IMR-90 (cell line): ENCODE measurements around the gene RNF217. TPM values are rescaled to one million over a fixed set of nuclear protein-coding genes. Genes with fewer than 3 reads are reported as not detected.

Source experiments
- ATAC-seq: fragments of 200-7000 bp; cut with Tn5 transposase; 2 replicates; pipeline ENCODE4 v1.9.1; 2020; ENCODE audit warnings: low read depth, mild to moderate bottlenecking, moderate library complexity
- BruUV-seq: library from RNA; stranded (reverse); fragments of 400-500 nt; replicated peaks from 2 replicates; lab custom pipeline; 2021; lab: Mats Ljungman, UMichigan
- CTCF ChIA-PET: fragments of 300-600 bp; formaldehyde crosslinking; extraction: SDS; loops from one replicate; lab custom pipeline; 2021; ENCODE audit warnings: antibody characterized with exemption; lab: Yijun Ruan, JAX
- POLR2A ChIA-PET: fragments of 300-600 bp; sonication (Branson Sonifier 250); formaldehyde crosslinking; loops from one replicate; lab custom pipeline; 2022; ENCODE audit warnings: antibody characterized with exemption; ENCODE audit not compliant: unreplicated experiment; lab: Charles Lee
- DNase-seq: peaks from one replicate; pipeline ENCODE4 v3.0.0; 2013
- H2AFZ ChIP-seq: replicated peaks from 2 replicates; pipeline ENCODE3; 2013; ENCODE audit warnings: low read length, mild to moderate bottlenecking; ENCODE audit not compliant: poor library complexity
- H2AK5ac ChIP-seq: 2 replicates; pipeline ENCODE4 v1.6.1; 2013; ENCODE audit warnings: low read depth, low read length, inconsistent platforms
- H2AK9ac ChIP-seq: replicated peaks from 2 replicates; pipeline ENCODE3; 2013; ENCODE audit warnings: mild to moderate bottlenecking, low read depth, low read length, moderate library complexity; ENCODE audit not compliant: poor library complexity
- H2BK120ac ChIP-seq: 2 replicates; pipeline ENCODE4 v1.6.1; 2013; ENCODE audit warnings: low read depth, low read length, inconsistent platforms
- H2BK15ac ChIP-seq: 3 replicates; pipeline ENCODE4 v1.6.1; 2013; ENCODE audit warnings: low read depth, low read length, inconsistent platforms
- H2BK20ac ChIP-seq: 2 replicates; pipeline ENCODE4 v1.6.1; 2013; ENCODE audit warnings: low read depth, mild to moderate bottlenecking, inconsistent platforms, low read length, moderate library complexity
- H2BK5ac ChIP-seq: 2 replicates; pipeline ENCODE4 v1.6.1; 2013; ENCODE audit warnings: mild to moderate bottlenecking, low read depth, low read length, inconsistent platforms; ENCODE audit not compliant: poor library complexity, severe bottlenecking
- H3K14ac ChIP-seq: replicated peaks from 2 replicates; pipeline ENCODE4 v1.6.1; 2013; ENCODE audit warnings: low read depth, low read length, inconsistent platforms
- H3K18ac ChIP-seq: 2 replicates; pipeline ENCODE4 v1.6.1; 2013; ENCODE audit warnings: low read depth, low read length, control low read depth
- H3K23ac ChIP-seq: 2 replicates; pipeline ENCODE4 v1.6.1; 2013; ENCODE audit warnings: low read depth, low read length, inconsistent platforms
- H3K27ac ChIP-seq: 2 replicates; pipeline ENCODE4 v1.5.1; 2013; ENCODE audit warnings: mild to moderate bottlenecking, control low read depth, low read length; ENCODE audit not compliant: insufficient read depth
- H3K27me3 ChIP-seq: 2 replicates; pipeline ENCODE4 v1.6.1; 2013; ENCODE audit warnings: low read length; ENCODE audit not compliant: control insufficient read depth, insufficient read depth
- H3K36me3 ChIP-seq: 2 replicates; pipeline ENCODE4 v1.6.1; 2013; ENCODE audit warnings: low read length, mixed read lengths; ENCODE audit not compliant: control insufficient read depth, insufficient read depth
- H3K4ac ChIP-seq: 2 replicates; pipeline ENCODE4 v1.6.1; 2013; ENCODE audit warnings: low read depth, low read length, inconsistent platforms
- H3K4me1 ChIP-seq: 2 replicates; pipeline ENCODE4 v1.6.1; 2013; ENCODE audit warnings: low read length, mixed read lengths; ENCODE audit not compliant: control insufficient read depth, insufficient read depth
- H3K4me2 ChIP-seq: 2 replicates; pipeline ENCODE4 v1.6.1; 2013; ENCODE audit warnings: low read depth, mild to moderate bottlenecking, control low read depth, low read length, moderate library complexity
- H3K4me3 ChIP-seq: 2 replicates; pipeline ENCODE4 v1.5.1; 2013; ENCODE audit warnings: low read depth, mild to moderate bottlenecking, control low read depth, low read length, moderate library complexity; ENCODE audit not compliant: insufficient read depth
- H3K56ac ChIP-seq: 2 replicates; pipeline ENCODE4 v1.6.1; 2013; ENCODE audit warnings: low read length, inconsistent platforms; ENCODE audit not compliant: insufficient read depth; ENCODE audit errors: extremely low read depth
- H3K79me1 ChIP-seq, 2 experiments: 2 replicates each; pipeline ENCODE4 v1.6.1; 2013; ENCODE audit warnings: low read length in 2 of 2, inconsistent platforms in 1 of 2, low read depth in 1 of 2
- H3K9ac ChIP-seq: 2 replicates; pipeline ENCODE4 v1.6.1; 2013; ENCODE audit warnings: low read depth, low read length, control low read depth
- H3K9me1 ChIP-seq: 2 replicates; pipeline ENCODE4 v1.6.1; 2013; ENCODE audit warnings: low read length, inconsistent platforms; ENCODE audit not compliant: insufficient read depth
- H3K9me3 ChIP-seq: 2 replicates; pipeline ENCODE4 v1.6.1; 2013; ENCODE audit warnings: low read length; ENCODE audit not compliant: control insufficient read depth, insufficient read depth
- H4K20me1 ChIP-seq: 2 replicates; pipeline ENCODE4 v1.6.1; 2013; ENCODE audit warnings: low read length, inconsistent platforms; ENCODE audit not compliant: insufficient read depth
- H4K5ac ChIP-seq: 2 replicates; pipeline ENCODE4 v1.6.1; 2013; ENCODE audit warnings: mild to moderate bottlenecking, low read depth, low read length, control low read depth
- H4K8ac ChIP-seq, 2 experiments: 2 replicates each; pipeline ENCODE4 v1.6.1; 2013; ENCODE audit warnings: low read depth in 2 of 2, low read length in 2 of 2, control low read depth in 1 of 2, inconsistent platforms in 1 of 2
- H4K91ac ChIP-seq: 2 replicates; pipeline ENCODE4 v1.6.1; 2013; ENCODE audit warnings: low read depth, low read length, inconsistent platforms; ENCODE audit not compliant: insufficient read depth
- BHLHE40 ChIP-seq: fragments of 150-350 bp; IDR thresholded peaks from 2 replicates; pipeline ENCODE4 v1.6.1; 2016; ENCODE audit warnings: mild to moderate bottlenecking, low read depth, low read length
- CEBPB ChIP-seq: IDR thresholded peaks from 2 replicates; pipeline ENCODE4 v1.6.1; 2012; ENCODE audit warnings: low read depth, low read length, improper control_type of control experiment
- CHD1 ChIP-seq: IDR thresholded peaks from 2 replicates; pipeline ENCODE4 v1.6.1; 2012; ENCODE audit warnings: low read depth, low read length, improper control_type of control experiment
- CTCF ChIP-seq: conservative IDR thresholded peaks from 2 replicates; pipeline ENCODE4 v1.5.1; 2012; ENCODE audit warnings: mild to moderate bottlenecking, low read depth, low read length, improper control_type of control experiment
- ELK1 ChIP-seq: fragments of 150-350 bp; IDR thresholded peaks from 2 replicates; pipeline ENCODE4 v1.6.1; 2016; ENCODE audit warnings: low read depth, mild to moderate bottlenecking, low read length, moderate library complexity, borderline replicate concordance
- FOS ChIP-seq: fragments of 150-350 bp; IDR thresholded peaks from 2 replicates; pipeline ENCODE4 v1.6.1; 2016; ENCODE audit warnings: low read depth, low read length
- MAFK ChIP-seq: IDR thresholded peaks from 2 replicates; pipeline ENCODE4 v1.6.1; 2012; ENCODE audit warnings: low read depth, low read length, improper control_type of control experiment
- MAZ ChIP-seq: IDR thresholded peaks from 2 replicates; pipeline ENCODE4 v1.6.1; 2012; ENCODE audit warnings: low read depth, mild to moderate bottlenecking, low read length, improper control_type of control experiment, moderate library complexity, borderline replicate concordance
- MXI1 ChIP-seq: IDR thresholded peaks from 2 replicates; pipeline ENCODE4 v1.6.1; 2012; ENCODE audit warnings: low read depth, mild to moderate bottlenecking, low read length, moderate library complexity, borderline replicate concordance
- NFE2L2 ChIP-seq: fragments of 150-350 bp; IDR thresholded peaks from 2 replicates; pipeline ENCODE4 v1.6.1; 2016; ENCODE audit warnings: low read depth, mild to moderate bottlenecking, low read length
- POLR2A ChIP-seq: IDR thresholded peaks from 2 replicates; pipeline ENCODE4 v1.6.1; 2012; ENCODE audit warnings: mild to moderate bottlenecking, low read depth, low read length
- RAD21 ChIP-seq: IDR thresholded peaks from 2 replicates; pipeline ENCODE4 v1.6.1; 2012; ENCODE audit warnings: low read length, improper control_type of control experiment
- RCOR1 ChIP-seq: IDR thresholded peaks from 2 replicates; pipeline ENCODE4 v1.6.1; 2012; ENCODE audit warnings: mild to moderate bottlenecking, low read length, improper control_type of control experiment; ENCODE audit not compliant: insufficient replicate concordance
- RFX5 ChIP-seq: IDR thresholded peaks from 2 replicates; pipeline ENCODE4 v1.8.0; 2012; ENCODE audit warnings: low read depth, mild to moderate bottlenecking, low read length, moderate library complexity
- SMC3 ChIP-seq: fragments of 150-350 bp; IDR thresholded peaks from 2 replicates; pipeline ENCODE4 v1.6.1; 2016; ENCODE audit warnings: low read depth, mild to moderate bottlenecking, antibody characterized with exemption, low read length, moderate library complexity
- USF2 ChIP-seq: fragments of 150-350 bp; IDR thresholded peaks from 2 replicates; pipeline ENCODE4 v1.6.1; 2017; ENCODE audit warnings: mild to moderate bottlenecking, antibody characterized with exemption, low read length, low read depth
- WGBS, 2 experiments: methylation state at CpG; one replicate each; pipeline versions ENCODE4 v1.1.5 to v1.1.7; 2013; ENCODE audit warnings: missing lambda C conversion rate in 2 of 2; ENCODE audit not compliant: insufficient read length in 1 of 2; ENCODE audit errors: extremely low coverage in 2 of 2; 5-methylcytosine and 5-hydroxymethylcytosine counted together
- dilution Hi-C: fragments of 300-500 bp; cut with HindIII; formaldehyde crosslinking; loops from one replicate; pipeline ENCODE4 v1.14.3; 2018; ENCODE audit warnings: low sequenced_read_pairs; ENCODE audit not compliant: unreplicated experiment
- in situ Hi-C: fragments of 300-500 bp; cut with MboI; formaldehyde crosslinking; loops from 3 replicates; pipeline ENCODE4 v1.14.3; 2019; ENCODE audit warnings: low sequenced_read_pairs, inconsistent platforms, mixed read lengths
- intact Hi-C: fragments of 100-400 bp; cut with micrococcal nuclease; formaldehyde crosslinking; loops from 2 replicates; pipeline ENCODE4 v1.10.0; 2022
- polyA plus RNA-seq, 3 experiments: library from polyadenylated mRNA; depleted of rRNA; stranded (reverse); fragments of >200 nt; gene quantifications; 2 replicates each; pipeline ENCODE4 v1.2.3, GENCODE V29; 2012; ENCODE audit warnings: low replicate concordance in 1 of 3
- total RNA-seq: library from RNA; depleted of rRNA; stranded (reverse); fragments of >200 nt; gene quantifications from 2 replicates; pipeline ENCODE4 v1.2.3, GENCODE V29; 2012

The RNF217 gene
- total and polyA plus RNA-seq, 2 of the 4 experiments (the other 2 are of a cell fraction): 11.7 to 20.4 TPM

GRCh38 chr6:124943658-124944057 is 18.6 kb upstream of the RNF217 start:
- Histone ChIP-seq H3K56ac (no peak overlapping the region; the same call in 1 of the 2 replicates), H3K4ac (no peak overlapping the region), H2AFZ (no peak overlapping the region), H3K14ac (no peak overlapping the region), H3K18ac (no peak overlapping the region), H3K79me1 (no peaks in the 10 kb centered on the region), H3K27me3 (no peaks in the 10 kb centered on the region), H2BK20ac (no peak overlapping the region), H2BK120ac (no peak overlapping the region), H3K4me2 (no peak overlapping the region), H2BK15ac (no peak overlapping the region), H3K36me3 (no peaks in the 10 kb centered on the region), H3K9me3 (no peaks in the 10 kb centered on the region), H2BK5ac (no peak overlapping the region), H3K27ac (no peak overlapping the region), H3K9ac (no peak overlapping the region), H3K4me3 (no peak overlapping the region), H2AK9ac (no peak overlapping the region), H4K91ac (no peak overlapping the region), H2AK5ac (no peak overlapping the region), H4K8ac (no peak overlapping the region), H3K23ac (no peak overlapping the region), H4K20me1 (no peaks in the 10 kb centered on the region), H4K5ac (no peak overlapping the region), H3K4me1 (no peaks in the 10 kb centered on the region), H3K9me1 (no peaks in the 10 kb centered on the region)
- no CpG with 5 or more reads among the region's 1 CpG for WGBS, 2 experiments
- ATAC-seq: no peak
- in situ Hi-C loops: no loop called here
- intact Hi-C loops: no loop called here
- TF ChIP-seq RFX5 (no peak), NFE2L2 (no peak), CTCF (no peak), USF2 (no peak), MAFK (no peak), SMC3 (no peak), CEBPB (no peak), BHLHE40 (no peak), POLR2A (no peak), CHD1 (no peak), RCOR1 (no peak), FOS (no peak), MXI1 (no peak), RAD21 (no peak), ELK1 (no peak), MAZ (no peak)
- POLR2A ChIA-PET: no interaction called here
- dilution Hi-C loops: no loop called here
- CTCF ChIA-PET: no interaction called here
- BruUV-seq: no TSS peak
- DNase-seq: no peak
